ENCODE data around the gene IL17RA.

GRCh38 chr22:17074648-17075002, 10.2 kb upstream of the IL17RA start:
- TF ChIP-seq CTCF (IDR thresholded peaks at IDR 0.05) (no peak), POLR2AphosphoS5 (IDR thresholded peaks at IDR 0.05; ENCODE audit: low read depth, low read length) (no peak), REST (IDR thresholded peaks at IDR 0.05; ENCODE audit: insufficient read depth in 1 of 2, low read depth in 2 of 2, low read length in 1 of 2) (no peak), SIN3A (IDR thresholded peaks at IDR 0.05; ENCODE audit: borderline replicate concordance, insufficient read depth, low read depth, low read length) (no peak)

All from Panc1 (cell line).